ENCODE measurements around the gene CCSAP.

DNA sequence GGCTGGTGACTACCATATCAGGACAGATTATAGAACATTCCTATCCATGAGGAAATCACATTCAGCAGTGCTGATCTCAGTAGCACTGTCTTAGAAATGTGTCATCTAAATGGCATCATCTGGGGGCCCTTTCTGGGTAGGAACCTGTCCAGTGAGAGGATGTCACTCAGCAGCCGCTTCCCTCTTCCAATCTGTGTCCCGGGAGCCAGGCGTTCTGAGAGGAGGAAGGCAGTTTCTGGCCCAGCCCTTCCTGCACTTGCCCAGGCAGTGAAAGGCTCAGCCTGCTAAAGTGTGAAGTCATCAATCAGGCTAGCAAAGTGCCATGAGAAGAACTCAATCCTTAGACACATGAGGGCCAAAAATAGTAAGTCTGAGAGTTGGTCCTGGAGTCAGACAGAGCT, 46.3 kb downstream of the CCSAP start:
- TF ChIP-seq POLR2AphosphoS5 (IDR thresholded peaks at IDR 0.05; ENCODE audit: low read depth, low read length) (no peak), POLR2A (IDR thresholded peaks at IDR 0.05; ENCODE audit: low read depth, low read length) (no peak)
